MM.1S (cell line): ENCODE results near the gene SERINC4.

Source experiments
- DNase-seq: peaks from one replicate; pipeline ENCODE4 v3.0.0-alpha.2; 2015
- H2AFZ ChIP-seq: fragments of 300-600 bp; sonication (generic); 2 replicates; pipeline ENCODE4 v1.6.0; 2016; ENCODE audit warnings: antibody characterized with exemption, low read length
- H3F3A ChIP-seq: fragments of 300-600 bp; sonication (generic); 2 replicates; pipeline ENCODE4 v1.6.1; 2016; ENCODE audit warnings: mild to moderate bottlenecking, antibody characterized with exemption, low read length, moderate library complexity, mixed read lengths; ENCODE audit not compliant: insufficient read depth
- H3K27ac ChIP-seq: fragments of 300-600 bp; sonication (generic); 2 replicates; pipeline ENCODE4 v1.5.1; 2016; ENCODE audit warnings: mild to moderate bottlenecking, low read length
- H3K27me3 ChIP-seq: fragments of 300-600 bp; sonication (generic); replicated peaks from 2 replicates; pipeline ENCODE4 v1.6.0; 2016; ENCODE audit warnings: low read length; ENCODE audit not compliant: insufficient read depth
- H3K36me3 ChIP-seq: fragments of 300-600 bp; sonication (generic); replicated peaks from 2 replicates; pipeline ENCODE4 v1.6.1; 2016; ENCODE audit warnings: mild to moderate bottlenecking, low read length, mixed read lengths; ENCODE audit not compliant: insufficient read depth
- H3K4me1 ChIP-seq: fragments of 300-600 bp; sonication (generic); 2 replicates; pipeline ENCODE4 v1.6.1; 2016; ENCODE audit warnings: low read length, mixed read lengths
- H3K4me2 ChIP-seq: fragments of 300-600 bp; sonication (generic); 2 replicates; pipeline ENCODE4 v1.6.0; 2016; ENCODE audit warnings: low read depth, low read length
- H3K4me3 ChIP-seq: fragments of 300-600 bp; sonication (generic); 2 replicates; pipeline ENCODE4 v1.5.1; 2016; ENCODE audit warnings: low read length, mixed read lengths
- H3K79me2 ChIP-seq: fragments of 300-600 bp; sonication (generic); 2 replicates; pipeline ENCODE4 v1.6.1; 2016; ENCODE audit warnings: mixed run types, low read length, mixed read lengths
- H3K9ac ChIP-seq: fragments of 300-600 bp; sonication (generic); 2 replicates; pipeline ENCODE4 v1.6.1; 2016; ENCODE audit warnings: low read length, mixed read lengths
- H3K9me2 ChIP-seq: fragments of 300-600 bp; sonication (generic); replicated peaks from 2 replicates; pipeline ENCODE4 v1.6.1; 2016; ENCODE audit warnings: mild to moderate bottlenecking, low read length, mixed read lengths; ENCODE audit not compliant: insufficient read depth
- H3K9me3 ChIP-seq: fragments of 300-600 bp; sonication (generic); replicated peaks from 2 replicates; pipeline ENCODE4 v1.6.1; 2016; ENCODE audit warnings: mild to moderate bottlenecking, low read length, mixed read lengths; ENCODE audit not compliant: insufficient read depth
- H4K20me1 ChIP-seq: fragments of 300-600 bp; sonication (generic); 2 replicates; pipeline ENCODE4 v1.6.1; 2016; ENCODE audit warnings: mild to moderate bottlenecking, low read length, moderate library complexity, mixed read lengths; ENCODE audit not compliant: insufficient read depth
- CTCF ChIP-seq: fragments of 300-600 bp; sonication (generic); IDR thresholded peaks from 2 replicates; pipeline ENCODE4 v1.5.1; 2016; ENCODE audit warnings: antibody characterized with exemption, low read length, mixed read lengths
- EZH2 ChIP-seq: fragments of 300-600 bp; sonication (generic); optimal IDR thresholded peaks from 2 replicates; pipeline ENCODE3; 2017; ENCODE audit warnings: low read depth, mild to moderate bottlenecking, antibody characterized with exemption, low read length, mixed read lengths
- EZH2phosphoT487 ChIP-seq: fragments of 300-600 bp; sonication (generic); IDR thresholded peaks from 2 replicates; pipeline ENCODE4 v1.6.1; 2018; ENCODE audit warnings: antibody characterized with exemption, low read length

The SERINC4 gene

GRCh38 chr15:43793647-43794046, 6.4 kb downstream of the SERINC4 start:
- H3K27ac ChIP-seq: no peak overlapping the region
- H3K9ac ChIP-seq: no peak overlapping the region; the same call in 1 of the 2 replicates
- H3K4me3 ChIP-seq: peak overlapping the region; percentile 100; the same call in 1 of the 2 replicates

GRCh38 chr15:43792761-43793476, 7.1 kb downstream of the SERINC4 start:
- Histone ChIP-seq H2AFZ (peak overlapping the region; percentile 59), H3K27ac (peak overlapping the region; percentile 71; the same call in 1 of the 2 replicates)

More at GRCh38 chr15:43793647-43794046, 6.4 kb downstream of the SERINC4 start:
- Histone ChIP-seq H4K20me1 (no peaks in the 10 kb centered on the region), H3K79me2 (peaks cover 31% of the 10 kb centered on the region), H3K9me3 (no peaks in the 10 kb centered on the region), H2AFZ (no peak overlapping the region), H3K9me2 (no peaks in the 10 kb centered on the region), H3K4me2 (peak overlapping the region; percentile 91; the same call in 1 of the 2 replicates), H3K36me3 (no peaks in the 10 kb centered on the region), H3K27me3 (no peaks in the 10 kb centered on the region), H3K4me1 (peaks cover 13% of the 10 kb centered on the region), H3F3A (peaks cover 18% of the 10 kb centered on the region)
- no peak for DNase-seq
- TF ChIP-seq EZH2phosphoT487: no peak
- no peak for TF ChIP-seq EZH2
- TF ChIP-seq CTCF: no peak

GRCh38 chr15:43791993-43792760, 7.8 kb downstream of the SERINC4 start, which contains the start of gene SERF2:
Gene SERF2, plus strand, starts transcription at chr15:43792320. Its CDS starts 57 bp downstream, at chr15:43792377.
- H3F3A ChIP-seq: peaks cover 17% of the 10 kb centered on the region
- TF ChIP-seq EZH2 (no peak), EZH2phosphoT487 (no peak), CTCF (no peak)

More at GRCh38 chr15:43792761-43793476, 7.1 kb downstream of the SERINC4 start:
- no peak for DNase-seq
- Histone ChIP-seq H3F3A (peaks cover 17% of the 10 kb centered on the region), H3K36me3 (no peaks in the 10 kb centered on the region), H4K20me1 (no peaks in the 10 kb centered on the region), H3K4me3 (peak overlapping the region; percentile 100), H3K4me1 (peaks cover 13% of the 10 kb centered on the region), H3K79me2 (peaks cover 31% of the 10 kb centered on the region), H3K9me3 (no peaks in the 10 kb centered on the region), H3K9ac (peak overlapping the region; percentile 99), H3K4me2 (peak overlapping the region; percentile 91), H3K27me3 (no peaks in the 10 kb centered on the region), H3K9me2 (no peaks in the 10 kb centered on the region)
- TF ChIP-seq EZH2 (no peak), CTCF (no peak), EZH2phosphoT487 (no peak)

More at GRCh38 chr15:43791993-43792760, 7.8 kb downstream of the SERINC4 start, which contains the start of gene SERF2:
- peak within 1 kb of the TSS; percentile 100 for H3K4me3 ChIP-seq
- H4K20me1 ChIP-seq: no peaks in the 10 kb centered on the region
- H3K9ac ChIP-seq: peak within 1 kb of the TSS; percentile 99
- H3K4me2 ChIP-seq: peak within 1 kb of the TSS; percentile 91
- H3K36me3 ChIP-seq: no peaks in the 10 kb centered on the region
- peaks cover 13% of the 10 kb centered on the region for H3K4me1 ChIP-seq
- H3K9me3 ChIP-seq: no peaks in the 10 kb centered on the region
- H2AFZ ChIP-seq: peak within 1 kb of the TSS; percentile 63
- H3K27me3 ChIP-seq: no peaks in the 10 kb centered on the region
- H3K27ac ChIP-seq: peak within 1 kb of the TSS; percentile 71; the same call in 1 of the 2 replicates
- no peaks in the 10 kb centered on the region for H3K9me2 ChIP-seq
- H3K79me2 ChIP-seq: peaks cover 31% of the 10 kb centered on the region
- peak; percentile 99 for DNase-seq
